Vagina (tissue), 2 donors: ENCODE results near the gene PPIC.

ENCODE experiments used
- POLR2A ChIP-seq, 2 donors: fragments of 450-650 bp; IDR thresholded peaks; one replicate each; pipeline ENCODE4 v1.6.1; 2017; ENCODE audit warnings: antibody characterized with exemption in 2 of 2, mild to moderate bottlenecking in 2 of 2, moderate library complexity in 2 of 2
- TF ChIP-seq, protein P1 (sequence below), 3 experiments: fragments of 450-650 bp in 2 of 3; fragments of 200-600 bp in 1 of 3; sonication (generic) in 1 of 3; IDR thresholded peaks; one replicate each; pipeline ENCODE4 v1.5.1; 2017 to 2019; ENCODE audit warnings: antibody characterized with exemption in 3 of 3, mild to moderate bottlenecking in 2 of 3, moderate library complexity in 2 of 3

DNA sequence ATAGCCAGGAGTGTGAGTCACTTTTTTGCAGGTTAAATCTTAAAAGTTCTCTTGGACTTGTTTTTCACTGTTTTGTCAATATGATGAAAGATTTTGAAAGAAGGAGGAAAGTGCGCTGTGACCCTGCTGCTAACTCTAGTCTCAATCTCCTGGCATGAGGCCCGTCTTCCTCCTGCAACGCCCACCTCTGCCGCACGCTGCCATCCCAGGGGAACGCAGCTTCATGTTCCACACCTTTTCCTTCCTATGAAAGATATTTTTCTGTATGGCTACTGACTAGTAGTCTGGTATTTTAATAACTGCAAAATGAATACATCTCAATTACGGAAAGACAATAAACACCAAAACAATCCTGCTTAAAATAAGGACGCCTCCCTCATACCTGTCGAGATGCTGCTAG, 8.3 kb downstream of the PPIC start:
- TF ChIP-seq, protein P1, sequence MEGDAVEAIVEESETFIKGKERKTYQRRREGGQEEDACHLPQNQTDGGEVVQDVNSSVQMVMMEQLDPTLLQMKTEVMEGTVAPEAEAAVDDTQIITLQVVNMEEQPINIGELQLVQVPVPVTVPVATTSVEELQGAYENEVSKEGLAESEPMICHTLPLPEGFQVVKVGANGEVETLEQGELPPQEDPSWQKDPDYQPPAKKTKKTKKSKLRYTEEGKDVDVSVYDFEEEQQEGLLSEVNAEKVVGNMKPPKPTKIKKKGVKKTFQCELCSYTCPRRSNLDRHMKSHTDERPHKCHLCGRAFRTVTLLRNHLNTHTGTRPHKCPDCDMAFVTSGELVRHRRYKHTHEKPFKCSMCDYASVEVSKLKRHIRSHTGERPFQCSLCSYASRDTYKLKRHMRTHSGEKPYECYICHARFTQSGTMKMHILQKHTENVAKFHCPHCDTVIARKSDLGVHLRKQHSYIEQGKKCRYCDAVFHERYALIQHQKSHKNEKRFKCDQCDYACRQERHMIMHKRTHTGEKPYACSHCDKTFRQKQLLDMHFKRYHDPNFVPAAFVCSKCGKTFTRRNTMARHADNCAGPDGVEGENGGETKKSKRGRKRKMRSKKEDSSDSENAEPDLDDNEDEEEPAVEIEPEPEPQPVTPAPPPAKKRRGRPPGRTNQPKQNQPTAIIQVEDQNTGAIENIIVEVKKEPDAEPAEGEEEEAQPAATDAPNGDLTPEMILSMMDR (IDR thresholded peaks at IDR 0.05), result no peak
- no peak for TF ChIP-seq POLR2A (IDR thresholded peaks at IDR 0.05)
